RPMI8226 (cell line): ENCODE results near the gene IGSF3.
"Not testable (repeated sequence)": the region's sequence is repeated elsewhere in the genome, so short reads cannot be mapped to it uniquely, and the experiment has no call there.

ENCODE experiments used
- DNase-seq: peaks from one replicate; pipeline ENCODE4 v3.0.0-alpha.2; 2015

The IGSF3 gene

GRCh38 chr1:116684575-116684974 lies 17.0 kb upstream of the IGSF3 start:
- DNase-seq: no peak

- DNase-seq: no peak
Measured at GRCh38 chr1:116682641-116683221, 15.2 kb upstream of the IGSF3 start.

- DNase-seq: no peak
Measured at GRCh38 chr1:116681343-116681899, 13.9 kb upstream of the IGSF3 start.

GRCh38 chr1:116680752-116681151 lies 13.2 kb upstream of the IGSF3 start:
- no peak for DNase-seq

GRCh38 chr1:116679828-116680628 lies 12.5 kb upstream of the IGSF3 start:
- no peak for DNase-seq

- DNase-seq: no peak
Measured at GRCh38 chr1:116679091-116679827, 11.7 kb upstream of the IGSF3 start.

- DNase-seq: no peak
Measured at GRCh38 chr1:116678732-116679090, 11.2 kb upstream of the IGSF3 start.

- DNase-seq: no peak
Measured at GRCh38 chr1:116677474-116678062, 10.0 kb upstream of the IGSF3 start.

- DNase-seq: no peak
Measured at GRCh38 chr1:116676291-116676690, 8.8 kb upstream of the IGSF3 start.

GRCh38 chr1:116674751-116675150 lies 7.2 kb upstream of the IGSF3 start:
- no peak for DNase-seq

- DNase-seq: no peak
Measured at GRCh38 chr1:116674011-116674531, 6.5 kb upstream of the IGSF3 start.

GRCh38 chr1:116671912-116672311 lies 4.4 kb upstream of the IGSF3 start:
- DNase-seq: no peak

- DNase-seq: no peak
Measured at GRCh38 chr1:116671072-116671760, 3.7 kb upstream of the IGSF3 start.

- DNase-seq: no peak
Measured at GRCh38 chr1:116668277-116668676, 744 bp upstream of the IGSF3 start.

- DNase-seq: no peak
Measured at GRCh38 chr1:116667078-116667574, 407 bp downstream of the IGSF3 start.

- DNase-seq: no peak
Measured at GRCh38 chr1:116666187-116667077, 1.1 kb downstream of the IGSF3 start.

- DNase-seq: no peak
Measured at GRCh38 chr1:116664978-116665371, 2.6 kb downstream of the IGSF3 start.

- DNase-seq: no peak
Measured at GRCh38 chr1:116664366-116664977, 3.1 kb downstream of the IGSF3 start.

GRCh38 chr1:116663821-116664220 lies 3.7 kb downstream of the IGSF3 start:
- DNase-seq: no peak

- DNase-seq: no peak
Measured at GRCh38 chr1:116661633-116662032, 5.9 kb downstream of the IGSF3 start.

- not testable (repeated sequence) for DNase-seq
Measured at GRCh38 chr1:116658645-116659044, 8.9 kb downstream of the IGSF3 start.
